GF-D8 (cell line): ENCODE results near the gene TMEM89.
A peak's percentile ranks its signal among the peaks of the same experiment; 100 is the strongest.

Experiments used
- DNase-seq: peaks from one replicate; lab custom pipeline; 2025; lab: John Stamatoyannopoulos, UW

TMEM89 gene

DNA sequence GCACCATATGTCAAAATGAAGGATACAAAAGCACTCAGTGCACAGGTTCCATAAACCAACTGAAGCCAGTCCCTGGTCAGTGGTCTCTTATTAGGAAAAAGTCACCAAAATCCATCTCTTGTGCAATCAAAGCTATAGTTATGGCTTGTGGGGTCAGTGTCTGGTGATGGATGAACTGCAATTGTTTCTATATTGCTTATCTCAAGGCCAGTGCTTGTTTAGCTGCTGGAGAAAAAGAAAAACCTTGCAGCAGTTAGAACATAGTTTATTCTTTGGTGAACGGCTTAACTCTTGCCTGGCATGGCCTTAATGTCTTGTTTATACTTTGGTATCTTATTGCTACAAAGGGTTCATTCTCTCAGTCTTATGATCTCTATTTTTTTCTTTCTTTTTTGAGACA lies 9.3 kb downstream of the TMEM89 start:
- no peak for DNase-seq

DNA sequence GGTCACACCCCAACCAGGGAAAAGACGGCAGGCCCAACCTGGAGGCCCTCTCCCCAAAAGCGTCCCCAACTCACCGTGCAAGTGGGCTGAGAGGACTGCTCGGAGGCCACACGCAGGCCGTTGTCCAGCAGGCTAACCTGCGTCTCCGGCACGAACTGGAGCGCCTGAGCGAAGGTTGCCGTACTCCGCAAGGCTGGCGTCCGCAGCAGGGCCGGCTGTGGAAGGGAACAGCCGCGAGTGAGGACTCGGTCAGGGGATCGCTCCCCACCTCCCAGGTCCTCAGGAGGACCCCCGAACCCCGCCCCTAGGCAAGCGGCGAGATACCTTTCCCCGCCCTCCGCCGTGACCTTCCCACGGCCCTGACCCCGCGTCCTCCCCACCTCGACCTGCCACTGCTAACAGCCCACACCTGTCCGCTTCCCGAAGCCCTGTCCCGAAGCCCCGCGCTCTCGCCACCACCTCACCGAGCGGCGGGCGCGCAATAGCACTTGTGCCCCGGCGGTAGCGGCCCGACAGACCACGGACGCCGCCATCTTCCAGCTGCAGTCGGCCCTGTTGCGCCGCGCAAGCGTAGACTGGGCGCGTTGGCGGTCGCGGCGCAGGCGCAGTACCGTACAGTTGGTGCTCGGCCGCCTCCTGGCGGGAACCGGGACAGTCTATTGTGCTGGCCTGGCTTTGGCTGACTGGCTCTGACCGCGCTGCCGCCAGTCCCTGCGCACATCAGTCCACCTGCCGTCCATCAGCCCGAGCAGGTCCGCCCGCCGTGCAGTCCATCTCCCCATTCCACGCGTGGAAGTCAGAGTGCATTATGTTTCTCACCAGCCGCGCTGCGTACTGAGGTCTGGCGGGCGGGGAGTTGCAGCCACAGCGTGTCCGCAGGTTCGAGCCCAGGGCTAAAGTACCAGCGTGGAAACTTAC lies 12.2 kb downstream of the TMEM89 start, which contains the start of gene UQCRC1:
Gene UQCRC1 (minus strand): TSS at position 559 of the 918 bp plus-strand sequence. CDS start 26 bp downstream, at position 533.
- DNase-seq = peak; percentile 72

DNA sequence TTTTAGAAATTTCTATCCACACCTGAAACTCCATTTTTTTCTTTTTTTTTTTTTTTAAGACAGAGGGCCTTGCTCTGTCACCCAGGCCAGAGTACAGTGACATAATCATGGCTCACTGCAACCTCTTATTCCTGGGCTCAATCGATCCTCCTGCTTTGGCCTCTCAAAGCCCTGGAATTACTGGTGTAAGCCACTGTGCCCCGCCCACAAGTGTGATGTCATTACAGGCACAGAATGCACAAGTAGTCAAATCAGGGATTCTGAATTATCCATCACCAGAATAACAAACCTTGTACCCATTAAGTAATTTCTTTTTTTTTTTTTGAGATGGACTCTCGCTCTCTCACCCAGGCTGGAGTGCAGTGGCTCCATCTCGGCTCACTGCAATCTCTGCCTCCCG lies 14.1 kb downstream of the TMEM89 start:
- DNase-seq = no peak

DNA sequence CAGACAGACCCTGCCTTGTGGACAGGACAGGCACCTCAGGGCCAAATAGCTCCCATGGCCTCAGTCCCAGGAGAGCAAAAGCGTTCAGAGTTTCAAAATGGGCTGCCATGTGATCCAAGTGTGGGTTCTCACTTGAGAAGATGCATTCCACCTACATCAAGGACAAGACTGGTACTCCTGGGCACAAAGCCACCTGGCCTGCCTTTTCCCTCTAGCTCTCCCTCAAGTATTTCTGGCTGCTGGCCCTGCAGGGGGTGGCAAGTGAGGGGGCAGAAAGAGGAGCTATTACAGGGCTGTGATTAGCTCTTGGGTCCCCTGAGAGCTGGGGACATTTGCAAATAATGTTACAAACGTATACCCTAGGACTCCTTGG lies 20.0 kb downstream of the TMEM89 start:
- DNase-seq = no peak

DNA sequence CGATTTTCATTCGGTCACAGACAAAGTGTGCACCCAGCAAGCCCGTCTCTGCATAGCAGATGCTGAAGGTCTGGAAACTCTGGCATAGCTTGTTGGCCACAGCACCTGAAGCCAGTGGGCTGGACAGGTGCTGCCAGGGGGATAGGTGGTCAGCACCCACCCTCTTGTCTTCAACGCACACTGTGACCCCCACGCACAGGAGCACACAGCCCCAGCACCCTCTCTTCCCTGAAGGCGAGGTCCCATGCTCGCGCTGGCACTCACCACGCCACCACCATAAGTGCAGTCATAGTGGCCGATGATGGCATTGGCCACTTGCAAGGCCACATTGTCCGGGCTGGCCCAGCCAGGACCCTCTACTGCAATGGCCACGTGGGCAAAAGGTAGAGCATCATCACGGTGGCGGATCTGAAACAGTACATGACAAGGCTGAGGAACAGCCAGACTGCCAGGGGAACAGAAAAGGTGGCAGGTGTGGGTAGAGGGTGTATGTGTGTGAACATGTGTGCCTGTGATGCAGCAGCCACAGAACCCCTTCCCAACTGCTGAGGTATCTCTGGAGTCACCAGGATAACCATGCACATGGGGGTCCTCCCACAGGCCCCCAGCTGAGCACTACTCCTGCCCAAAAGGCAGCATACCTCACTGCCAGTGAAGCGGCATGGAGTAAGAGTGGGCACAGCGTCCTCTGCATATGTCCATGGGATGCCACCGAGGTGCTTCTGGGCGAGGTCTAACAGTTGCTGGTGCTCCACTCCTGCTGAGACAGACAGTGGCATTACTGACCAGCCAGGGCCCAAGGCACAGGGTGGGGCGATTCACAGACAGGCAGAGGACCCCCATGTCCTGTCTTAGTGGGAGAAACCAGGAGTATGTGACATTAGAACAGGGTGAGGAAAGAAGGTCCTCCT lies 20.6 kb downstream of the TMEM89 start:
- DNase-seq = no peak

DNA sequence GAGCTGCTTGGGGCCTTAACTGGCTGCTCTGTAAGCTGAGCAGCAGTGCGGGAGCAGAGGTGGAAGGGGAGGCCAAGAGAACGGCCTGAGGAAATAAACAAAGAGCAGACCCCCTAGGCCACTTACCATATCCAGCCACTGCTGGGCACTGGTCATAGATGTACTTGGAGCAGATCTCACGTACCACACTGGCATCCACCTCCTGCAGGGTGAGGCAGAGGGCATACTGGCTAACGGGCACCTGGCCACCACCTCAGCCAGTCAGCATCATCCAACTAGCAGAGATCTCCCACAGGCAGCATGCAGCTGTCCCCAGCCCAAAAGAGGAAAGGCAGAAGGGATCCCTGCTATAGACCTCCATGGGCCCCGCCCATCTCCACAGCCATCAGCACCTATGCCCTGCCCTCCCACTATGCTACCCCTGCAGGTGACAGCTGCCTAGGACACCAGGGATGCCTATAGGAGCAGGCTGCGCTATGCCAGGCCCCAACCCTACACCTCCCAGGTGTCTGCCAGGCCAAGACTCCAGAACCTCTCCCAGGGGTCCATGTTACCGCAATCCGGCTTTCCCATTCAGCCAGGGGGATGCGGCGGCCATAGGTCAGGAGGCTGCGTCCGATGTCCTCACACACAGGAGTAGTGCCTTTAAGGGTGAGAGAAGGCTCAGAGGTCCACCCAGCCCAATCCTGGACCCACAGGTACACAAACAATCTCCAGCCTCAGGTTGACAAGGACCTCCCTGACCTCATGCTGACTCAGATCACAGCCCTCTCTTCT lies 21.9 kb downstream of the TMEM89 start:
- no peak for DNase-seq

DNA sequence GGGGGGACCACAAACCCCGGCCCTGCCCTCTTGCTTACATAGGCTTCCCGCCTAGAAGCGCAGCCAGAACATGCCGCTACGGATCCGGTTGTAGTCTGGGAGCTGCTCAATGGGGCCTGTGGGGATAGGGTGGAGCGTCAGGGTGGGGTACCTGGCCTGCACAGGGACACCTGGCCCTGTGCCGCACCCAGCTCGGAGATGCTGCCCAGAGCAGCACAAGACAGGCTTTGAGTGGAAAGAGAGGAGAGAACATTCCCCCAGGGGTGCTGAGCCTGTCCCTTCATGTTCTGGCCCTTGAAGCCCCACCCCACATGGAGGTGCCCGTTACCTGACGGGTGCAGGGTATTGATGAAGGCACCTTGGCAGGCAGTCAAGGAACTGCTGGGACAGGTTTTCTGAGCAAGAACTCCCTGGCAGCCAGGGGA lies 22.5 kb downstream of the TMEM89 start:
- DNase-seq = no peak

DNA sequence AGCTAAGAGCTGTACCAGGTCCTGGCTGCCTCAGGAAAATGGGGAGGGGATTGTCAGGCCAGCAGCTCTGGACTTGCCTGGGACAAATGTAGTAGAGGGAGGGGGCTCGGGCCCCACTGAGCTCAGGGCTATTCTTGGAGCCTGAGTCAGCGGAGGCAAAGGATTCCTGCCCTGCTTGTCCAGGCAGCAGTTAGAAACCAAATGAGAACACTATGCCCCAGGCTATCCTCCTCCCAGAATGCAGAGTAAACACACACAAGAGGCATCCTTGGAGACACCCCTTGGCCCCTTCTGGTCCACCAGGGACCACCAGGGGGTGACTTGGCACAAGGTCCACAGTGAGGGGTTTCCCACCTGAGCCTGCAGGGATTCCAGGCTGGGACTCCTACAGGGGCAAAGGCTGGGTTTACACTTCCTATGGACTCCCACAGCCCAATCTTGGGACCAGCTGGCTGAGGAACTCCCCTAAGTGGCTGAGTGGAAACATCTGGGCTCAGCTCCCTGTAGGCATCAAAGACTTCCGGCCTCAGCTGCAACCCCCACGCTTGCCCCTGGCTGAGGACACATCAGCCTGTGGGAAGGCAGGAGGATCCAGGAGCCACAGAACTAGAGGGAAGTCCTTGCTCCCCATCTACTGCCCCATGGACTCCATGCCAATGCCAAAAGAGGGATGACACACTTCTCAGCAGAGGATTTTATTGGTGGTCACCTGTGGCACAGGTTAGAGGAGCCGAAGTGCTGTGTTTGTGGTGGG lies 23.1 kb downstream of the TMEM89 start:
- DNase-seq = no peak

DNA sequence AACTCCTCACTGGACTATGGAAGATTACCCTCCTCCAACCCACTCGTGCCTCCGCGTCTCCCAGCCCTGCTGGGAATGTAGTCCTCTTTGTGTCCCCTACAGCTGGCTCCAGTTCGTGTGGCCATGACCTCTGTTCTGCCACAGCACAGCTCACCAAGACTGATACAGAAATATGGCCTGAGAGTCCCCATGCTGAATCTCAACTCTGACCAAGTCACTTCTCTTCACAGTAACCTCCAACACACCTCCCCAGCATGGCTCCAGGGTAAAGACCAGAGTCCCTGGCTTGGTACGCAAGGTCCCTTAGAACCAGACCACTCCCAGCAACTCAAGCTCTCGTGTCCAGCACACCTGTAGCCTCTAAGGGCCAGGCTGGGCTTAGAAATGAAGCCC lies 24.2 kb downstream of the TMEM89 start:
- DNase-seq = no peak

DNA sequence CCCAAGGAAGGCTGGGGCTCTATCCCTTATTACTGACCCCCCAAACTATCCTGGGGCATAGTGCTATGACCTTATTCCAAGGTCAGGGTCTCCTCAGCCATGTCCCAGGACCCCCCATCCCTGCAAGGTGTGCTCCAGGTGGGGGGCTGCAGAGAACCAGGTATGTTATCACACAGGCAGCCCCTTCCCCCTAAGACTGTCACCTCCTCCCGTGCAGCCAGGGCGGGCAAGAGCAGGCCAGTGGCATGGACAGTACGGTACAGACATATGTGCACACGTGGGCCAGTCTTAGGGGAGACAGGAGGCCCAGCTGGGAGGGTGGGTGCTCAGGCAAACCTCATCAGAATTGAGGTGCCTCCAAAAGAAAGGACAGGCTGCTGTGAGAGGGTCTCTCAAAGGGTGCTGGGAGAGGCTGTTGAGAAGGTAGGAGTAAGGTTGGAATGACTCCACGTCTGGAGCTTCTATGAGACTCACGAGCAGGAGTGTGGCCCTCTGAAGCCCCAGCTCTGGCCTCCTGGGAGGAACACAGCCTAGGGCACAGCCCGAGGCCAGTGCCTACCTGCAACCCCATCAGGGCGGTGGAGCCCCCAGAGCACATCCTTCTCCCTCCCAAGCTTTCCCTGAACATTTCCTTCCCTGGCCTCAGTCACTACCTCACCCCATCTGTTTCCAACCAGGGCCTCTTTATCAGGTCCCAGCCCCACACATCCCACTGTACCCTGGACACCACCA lies 24.7 kb downstream of the TMEM89 start:
- DNase-seq = no peak

DNA sequence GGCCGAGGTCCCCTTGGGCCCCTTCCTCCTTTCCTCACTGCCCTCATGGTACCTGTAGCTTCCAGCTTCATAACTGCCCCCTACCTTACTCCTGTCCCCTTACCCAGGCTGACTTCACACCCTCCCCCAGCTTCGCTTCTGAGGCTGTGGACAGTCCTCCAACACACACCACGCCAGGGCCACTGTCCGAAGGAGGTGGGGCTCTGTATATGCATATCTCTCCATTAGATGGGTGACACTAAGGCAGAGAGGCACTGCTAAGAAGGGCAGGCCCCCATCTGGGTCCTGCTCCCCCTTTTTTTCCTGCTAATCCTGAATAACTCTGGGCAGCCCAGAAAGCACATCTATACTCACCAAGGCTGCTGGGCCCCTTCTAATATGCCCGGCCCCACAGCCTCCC lies 25.4 kb downstream of the TMEM89 start:
- DNase-seq = no peak

DNA sequence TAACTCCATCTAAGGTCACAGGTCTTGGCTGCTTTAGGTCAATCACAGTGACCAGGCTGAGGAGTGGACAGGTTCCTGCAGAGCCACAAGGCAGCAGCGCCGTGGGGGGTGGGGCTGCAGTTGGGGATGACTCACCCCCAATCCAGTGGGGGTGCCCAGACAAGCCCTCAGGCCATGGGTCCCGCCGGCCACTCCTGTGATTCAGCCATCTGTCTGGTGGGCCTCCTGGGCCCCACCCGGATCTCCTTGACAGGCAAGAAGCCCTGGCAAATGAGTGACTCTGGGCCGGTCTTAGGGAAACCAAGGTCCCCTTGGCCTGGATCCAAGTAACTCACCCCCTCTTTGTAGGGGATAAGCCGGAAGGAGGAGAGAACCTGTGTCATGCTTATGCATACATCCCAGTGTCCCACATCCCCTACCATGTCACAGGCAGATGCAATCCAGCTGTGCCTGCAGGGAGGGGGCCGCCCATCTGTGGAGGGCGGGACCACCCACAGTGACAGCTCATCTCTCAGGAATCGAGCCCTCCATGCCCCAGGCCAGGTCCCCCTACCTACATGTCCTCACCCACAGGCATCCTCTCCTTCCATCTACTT lies 25.9 kb downstream of the TMEM89 start:
- no peak for DNase-seq

DNA sequence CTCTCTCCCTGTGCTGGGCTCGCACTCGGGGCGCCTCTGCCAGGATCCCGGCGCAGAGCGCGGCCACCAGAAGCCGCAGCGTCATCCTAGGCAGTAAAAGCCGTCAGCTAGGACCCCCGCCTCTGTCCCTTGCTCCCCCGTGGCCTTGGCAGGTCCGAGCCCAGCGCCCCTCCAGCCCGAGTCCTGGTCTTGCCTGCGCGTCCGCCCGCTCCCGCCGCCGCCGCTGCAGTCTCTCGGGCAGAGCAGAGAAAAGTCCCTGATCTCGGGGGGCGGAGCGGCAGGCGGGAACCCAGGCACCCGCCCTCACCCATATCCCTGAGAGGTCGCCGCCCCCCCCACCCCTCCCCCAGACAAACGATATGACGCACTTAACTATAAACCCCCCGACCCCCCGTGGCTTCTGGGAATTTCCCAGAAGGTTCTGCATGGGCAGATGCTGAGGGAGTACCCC lies 26.5 kb downstream of the TMEM89 start, which contains the start of gene COL7A1:
Gene COL7A1 (minus strand): TSS at position 255 of the 451 bp plus-strand sequence. CDS start 170 bp downstream, at position 85.
- no peak for DNase-seq

DNA sequence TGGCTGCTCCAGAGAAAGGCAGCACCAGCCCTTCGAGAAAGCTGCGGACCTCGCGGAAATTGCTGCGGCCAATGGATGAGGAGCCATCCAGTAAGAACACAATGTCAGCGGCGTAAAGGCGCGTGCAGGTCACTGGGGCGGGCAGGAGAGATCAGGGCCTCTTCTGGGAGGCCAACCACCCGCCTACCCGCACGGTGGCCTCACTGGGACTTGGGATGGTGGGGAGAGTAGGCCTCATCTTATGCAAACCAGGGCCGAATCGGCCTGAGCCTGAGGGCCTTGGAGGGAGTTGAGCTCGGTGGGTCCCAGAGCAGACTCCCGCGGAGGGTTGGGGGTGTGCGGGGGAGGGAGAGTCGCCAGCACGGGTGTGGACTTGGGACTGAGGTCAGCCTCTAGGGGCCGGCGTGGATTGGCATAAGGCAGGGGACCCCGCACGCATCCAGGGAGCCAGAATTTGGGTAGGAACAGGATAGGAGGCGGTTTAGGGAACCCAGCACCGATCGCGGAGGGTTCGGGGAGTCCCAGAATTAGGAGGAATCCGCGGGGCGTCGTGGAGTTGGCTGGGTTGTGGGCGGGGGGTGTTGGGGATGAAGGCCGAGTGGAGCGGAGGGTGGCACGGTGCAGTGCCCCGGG lies 27.0 kb downstream of the TMEM89 start:
- no peak for DNase-seq

DNA sequence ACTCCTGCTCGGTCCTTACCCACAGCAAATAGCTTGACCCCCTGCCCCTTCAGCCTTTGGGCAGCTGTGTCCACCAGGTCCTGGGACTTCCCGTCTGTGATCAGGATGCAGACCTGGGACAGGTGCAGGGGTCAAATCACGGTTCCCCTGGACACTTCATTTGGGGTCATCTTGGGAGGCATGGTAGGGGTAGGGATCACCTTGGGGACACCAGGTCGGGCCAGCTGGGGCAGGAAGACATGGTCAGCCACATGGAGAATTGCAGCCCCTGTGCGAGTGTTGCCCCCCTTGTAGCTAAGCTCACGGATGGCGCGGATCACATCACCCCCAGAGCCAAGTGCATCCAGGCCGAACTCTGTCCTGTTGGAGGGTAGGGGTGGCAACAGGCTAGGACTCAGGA lies 28.2 kb downstream of the TMEM89 start:
- no peak for DNase-seq

DNA sequence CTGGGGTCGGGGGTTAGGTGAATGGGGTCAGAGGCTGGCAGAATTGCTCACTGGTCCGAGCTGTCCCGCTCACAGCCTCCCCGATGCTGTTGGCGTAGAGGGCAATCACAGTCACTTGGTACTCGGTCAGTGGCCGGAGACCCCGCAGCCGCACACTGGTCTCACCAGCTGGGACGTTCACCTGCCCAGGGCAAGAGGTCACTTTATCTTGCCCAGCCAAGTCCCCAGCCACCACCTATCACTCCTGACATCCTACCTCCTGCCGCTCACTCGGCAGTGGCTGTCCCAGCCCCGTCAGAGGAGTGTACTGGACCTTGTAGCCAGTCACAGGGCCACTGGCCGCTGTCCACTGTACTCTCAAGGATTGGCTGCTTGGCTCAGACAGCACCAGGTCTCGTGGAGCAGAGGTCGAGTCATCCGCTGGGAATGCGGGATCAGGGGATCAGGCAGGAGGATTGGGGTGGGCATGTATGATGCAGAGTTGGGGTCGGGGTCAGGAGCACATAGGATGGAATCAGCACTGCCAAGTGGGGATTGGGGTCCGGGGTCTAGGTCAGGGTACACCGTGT lies 29.0 kb downstream of the TMEM89 start:
- no peak for DNase-seq

DNA sequence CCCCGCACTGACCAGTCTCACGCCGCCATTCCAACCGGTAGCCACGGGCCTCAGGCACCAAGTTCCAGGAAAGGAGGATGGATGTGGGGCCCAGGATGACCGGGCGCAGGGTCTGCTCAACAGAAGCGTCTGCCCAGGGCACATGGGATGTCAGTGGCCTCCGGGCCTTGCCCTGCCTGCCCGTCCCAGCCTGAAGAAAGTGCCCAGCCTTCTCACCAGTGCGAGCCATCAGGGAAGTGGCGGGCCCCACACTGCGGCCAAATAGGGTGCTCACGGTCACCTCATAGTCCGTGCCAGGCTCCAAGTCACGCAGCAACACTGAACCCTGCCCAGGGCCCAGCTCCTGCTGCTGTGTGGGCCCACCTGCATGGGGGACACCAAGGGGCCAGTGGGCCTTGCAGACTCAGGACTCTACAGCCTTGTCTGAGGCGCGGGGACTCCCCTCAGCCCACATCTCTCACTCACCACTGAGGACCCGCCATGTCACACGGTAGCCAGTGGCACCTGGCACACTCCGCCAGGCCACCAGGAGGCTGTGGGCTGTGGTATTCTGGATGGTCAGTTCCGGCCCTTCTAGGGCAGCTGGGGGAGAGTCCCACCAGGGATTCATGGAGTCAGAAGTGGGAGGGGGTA lies 29.6 kb downstream of the TMEM89 start:
- no peak for DNase-seq

DNA sequence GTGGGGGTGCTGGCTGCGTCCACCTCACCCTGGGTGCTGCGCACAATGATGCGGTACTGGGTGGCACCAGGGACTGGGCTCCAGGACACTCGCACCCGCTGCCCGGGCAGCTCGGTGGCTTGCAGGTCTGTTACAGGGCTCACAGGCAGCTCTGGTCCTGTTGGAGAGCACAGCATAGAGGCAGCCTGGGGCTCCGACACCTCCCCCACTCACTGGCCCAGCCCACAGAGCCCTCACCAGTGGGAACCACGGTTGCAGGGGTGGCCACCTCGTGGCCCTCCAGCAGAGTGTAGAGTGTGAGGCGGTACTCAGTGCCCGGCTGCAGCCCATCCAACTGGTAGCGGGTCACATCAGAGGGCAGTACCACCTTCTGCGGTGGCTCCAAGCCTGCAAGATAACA lies 30.1 kb downstream of the TMEM89 start:
- DNase-seq = no peak

DNA sequence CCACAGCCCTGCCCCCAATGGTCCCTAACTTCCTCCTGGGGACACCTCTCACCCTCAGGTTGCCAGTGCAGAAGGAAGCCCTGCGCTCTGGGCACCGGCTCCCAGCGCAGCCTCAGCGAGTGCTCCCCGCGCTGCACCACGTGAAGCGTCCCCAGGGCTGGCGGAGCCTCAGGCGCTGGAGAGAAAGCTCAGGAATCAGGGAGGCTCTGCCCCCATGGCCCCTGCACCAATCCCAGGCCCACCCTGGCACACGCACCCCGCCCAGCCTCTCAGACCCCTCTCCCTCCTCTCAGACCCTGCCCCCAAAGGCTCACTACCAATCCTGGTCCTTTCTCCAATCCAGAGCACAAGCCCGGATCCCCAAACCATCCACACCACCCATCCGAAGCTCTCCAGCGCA lies 33.3 kb downstream of the TMEM89 start:
- no peak for DNase-seq
